HPDE6-E6E7 (cell line): ENCODE measurements around the gene COL5A1.

Experiments used
- DNase-seq: peaks from one replicate; pipeline ENCODE4 v3.0.0; 2011; ENCODE audit warnings: missing footprints; ENCODE audit errors: extremely low spot score

COL5A1 gene

DNA sequence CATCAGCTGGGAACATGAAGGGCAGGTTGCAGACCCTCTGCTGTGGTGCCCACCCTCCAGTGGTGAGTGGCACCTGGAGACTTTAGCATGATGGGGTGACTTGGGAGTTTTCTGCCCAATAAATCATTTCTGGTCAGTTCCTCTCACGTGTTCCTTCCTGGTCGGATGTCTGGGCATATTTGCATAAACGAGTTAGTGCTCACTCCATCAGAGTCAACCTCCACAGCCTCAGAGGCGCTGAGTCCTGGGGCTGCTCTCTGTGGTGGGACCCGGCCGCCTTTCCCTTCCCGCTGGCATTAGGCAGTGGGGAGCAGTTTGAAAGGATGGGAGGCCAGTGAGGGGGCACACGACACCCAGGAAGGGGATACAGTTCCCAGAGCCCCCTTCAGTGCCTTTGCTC, 125.0 kb downstream of the COL5A1 start:
- no peak for DNase-seq

DNA sequence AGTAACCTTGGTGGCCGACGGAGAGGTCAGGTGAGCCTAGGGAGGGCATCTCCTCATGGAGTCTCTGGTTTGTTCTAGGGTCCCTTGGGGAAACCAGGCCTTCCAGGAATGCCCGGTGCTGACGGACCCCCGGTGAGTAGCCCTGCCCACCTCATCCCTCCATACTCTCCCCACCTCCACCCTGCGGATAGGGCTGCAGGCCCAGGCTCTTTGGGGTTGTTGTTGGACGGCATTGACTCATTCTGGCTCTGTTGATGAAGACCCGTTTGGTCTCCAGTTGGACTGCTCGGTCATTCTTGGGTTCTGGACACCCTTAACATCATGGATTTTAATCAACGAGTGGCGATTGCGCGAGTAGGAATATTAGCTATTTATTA, 126.7 kb downstream of the COL5A1 start:
- no peak for DNase-seq

- no peak for DNase-seq
Measured at GRCh38 chr9:134768709-134769351, 127.2 kb downstream of the COL5A1 start.

DNA sequence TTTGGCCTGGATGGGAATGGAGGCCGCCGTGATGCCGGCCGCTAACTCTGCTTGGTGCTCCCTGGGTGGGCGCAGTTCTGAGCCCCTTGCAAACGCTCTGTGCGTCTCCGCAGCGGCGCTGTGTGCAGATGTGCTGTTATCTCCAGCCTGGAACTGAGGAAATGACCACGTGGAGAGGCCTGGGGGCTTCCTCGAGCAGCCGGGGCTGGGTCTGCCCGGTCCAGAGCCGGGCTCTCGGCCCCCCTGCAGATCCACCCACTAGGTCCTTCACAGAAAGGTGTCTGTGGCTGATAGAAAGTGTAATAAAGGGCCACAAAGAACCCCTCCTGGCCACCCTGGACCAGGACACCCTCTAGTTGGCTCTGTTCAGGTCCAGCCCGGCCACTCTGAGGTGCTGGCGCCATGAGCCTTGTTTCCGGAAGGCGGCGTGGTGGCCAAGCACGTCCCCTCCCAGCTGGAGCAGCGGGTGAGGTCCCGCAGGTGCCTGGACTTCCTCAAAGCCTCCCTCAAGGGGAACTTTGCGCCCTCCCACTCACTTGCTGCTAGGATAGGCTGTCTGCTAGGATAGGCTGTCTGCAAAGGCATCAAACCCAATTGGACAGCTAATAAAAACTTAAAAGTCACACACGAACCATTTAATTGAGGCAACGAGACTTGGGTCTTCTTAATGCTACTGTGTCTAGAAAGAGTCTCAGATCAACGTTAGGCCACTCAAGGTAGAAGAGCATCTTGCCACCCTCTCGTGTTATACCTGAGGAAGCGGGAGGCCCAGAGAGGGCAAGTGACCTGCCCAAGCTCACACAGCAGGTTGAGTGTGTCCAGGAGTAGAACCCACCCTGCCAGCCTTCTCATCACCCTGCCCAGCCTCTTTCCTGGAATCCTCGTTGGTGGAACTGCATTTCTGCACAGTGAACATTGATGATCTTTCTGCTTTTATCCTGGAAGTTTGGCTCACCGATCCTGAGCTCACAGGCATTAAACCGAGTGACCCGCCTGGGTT, 129.7 kb downstream of the COL5A1 start:
- DNase-seq: no peak

- DNase-seq: no peak
Measured at GRCh38 chr9:134772331-134772730, 130.7 kb downstream of the COL5A1 start.

DNA sequence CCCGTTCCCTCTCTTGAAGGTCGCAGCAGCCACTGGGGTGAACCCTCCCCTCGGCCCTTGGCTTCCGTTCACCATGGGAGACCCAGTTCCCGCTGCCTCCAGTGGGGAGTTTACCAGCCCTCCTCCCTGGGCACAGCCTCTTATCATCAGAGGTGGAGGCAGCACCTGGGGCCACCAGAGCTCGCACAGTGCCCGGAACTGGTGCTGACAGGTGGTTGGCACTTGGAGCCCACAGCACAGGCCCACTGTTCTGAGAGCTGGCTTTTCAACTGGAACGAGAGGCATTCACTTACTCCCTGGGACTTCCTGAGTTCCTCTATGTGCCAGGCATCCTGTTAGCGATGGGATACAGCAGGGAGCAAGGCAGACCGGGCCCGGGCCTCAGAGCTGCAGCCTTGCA, 132.2 kb downstream of the COL5A1 start:
- no peak for DNase-seq

DNA sequence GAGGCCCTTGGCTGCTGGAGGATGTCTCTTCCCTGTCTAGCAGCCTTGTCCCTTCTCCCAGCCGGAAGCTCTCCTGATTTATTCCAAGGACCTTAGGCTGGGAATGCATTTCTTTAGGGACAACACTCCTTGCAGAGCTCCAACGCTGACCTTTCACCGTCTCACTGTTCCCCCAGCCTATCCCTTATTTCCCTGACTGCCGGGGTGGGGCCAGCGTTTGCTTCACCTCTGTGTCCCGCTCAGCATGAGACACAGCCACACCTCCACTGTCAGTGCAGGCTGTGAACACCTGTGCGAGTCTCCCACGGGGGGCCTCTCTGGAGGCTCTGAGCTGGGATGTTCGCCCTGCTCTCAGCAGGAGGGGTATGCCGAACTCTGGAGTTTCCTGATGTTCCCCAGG, 132.8 kb downstream of the COL5A1 start:
- DNase-seq: no peak

DNA sequence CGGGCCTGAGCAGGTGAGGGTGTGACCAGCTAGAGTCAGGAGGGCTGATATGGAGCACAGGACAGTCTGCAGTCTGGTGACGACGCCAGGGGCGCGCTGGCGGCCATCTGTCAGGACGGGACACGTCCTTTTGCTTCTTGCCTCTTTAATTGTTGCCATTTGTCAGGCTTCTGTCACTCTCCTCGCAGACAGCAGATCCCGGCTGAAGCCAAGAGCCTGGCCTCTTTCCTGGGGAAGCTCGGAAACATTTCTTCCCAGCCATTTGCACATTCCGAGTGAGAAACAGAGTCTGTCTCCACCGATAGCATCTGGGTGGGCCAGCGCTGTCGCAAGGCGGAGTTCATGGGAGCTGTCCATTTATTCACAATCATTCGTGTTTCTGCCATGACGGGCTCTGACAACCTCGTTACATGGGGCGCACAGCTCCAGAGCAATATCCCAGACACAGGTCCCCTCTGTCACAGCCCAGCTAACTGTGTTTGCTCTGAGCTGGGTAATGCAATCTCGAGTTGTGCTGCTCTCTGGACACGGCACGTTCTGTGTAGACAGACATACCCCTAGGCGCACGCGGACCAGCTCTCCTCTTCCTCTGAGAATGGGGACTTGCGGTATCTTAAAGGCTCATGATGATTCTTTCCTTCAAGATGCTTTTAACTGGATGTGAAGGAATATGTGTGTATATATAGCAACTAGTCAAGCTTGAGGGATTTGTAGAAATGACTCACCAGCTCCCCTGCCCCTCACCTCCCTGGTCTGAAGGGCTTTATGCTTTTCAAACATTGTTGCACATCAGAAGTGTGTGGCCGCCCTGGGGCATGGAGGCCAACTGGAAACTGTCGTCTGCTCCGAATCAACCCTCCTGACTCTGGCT, 133.7 kb downstream of the COL5A1 start:
- no peak for DNase-seq

- no peak for DNase-seq
Measured at GRCh38 chr9:134776080-134776796, 134.6 kb downstream of the COL5A1 start.

DNA sequence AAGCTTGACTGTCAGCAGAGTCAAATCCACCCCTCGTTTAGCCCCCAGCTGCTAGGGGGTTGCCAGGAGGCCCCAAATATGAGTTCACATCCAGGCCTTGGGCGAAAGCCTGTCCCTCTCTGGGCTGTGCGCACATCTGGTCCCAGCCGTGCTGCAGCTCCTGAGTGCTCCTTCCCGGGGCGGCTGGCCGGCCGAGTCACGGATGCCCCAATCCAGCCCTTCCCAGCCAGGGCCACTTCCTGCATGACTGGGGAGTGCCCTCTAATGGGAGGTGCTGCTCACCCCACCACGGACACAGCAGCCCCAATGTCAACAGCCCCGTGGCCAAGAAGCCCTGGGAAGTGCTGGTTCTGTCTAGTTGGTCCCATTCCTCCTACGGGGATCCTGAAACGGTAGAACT, 135.6 kb downstream of the COL5A1 start:
- no peak for DNase-seq

- no peak for DNase-seq
Measured at GRCh38 chr9:134778156-134778555, 136.6 kb downstream of the COL5A1 start.

DNA sequence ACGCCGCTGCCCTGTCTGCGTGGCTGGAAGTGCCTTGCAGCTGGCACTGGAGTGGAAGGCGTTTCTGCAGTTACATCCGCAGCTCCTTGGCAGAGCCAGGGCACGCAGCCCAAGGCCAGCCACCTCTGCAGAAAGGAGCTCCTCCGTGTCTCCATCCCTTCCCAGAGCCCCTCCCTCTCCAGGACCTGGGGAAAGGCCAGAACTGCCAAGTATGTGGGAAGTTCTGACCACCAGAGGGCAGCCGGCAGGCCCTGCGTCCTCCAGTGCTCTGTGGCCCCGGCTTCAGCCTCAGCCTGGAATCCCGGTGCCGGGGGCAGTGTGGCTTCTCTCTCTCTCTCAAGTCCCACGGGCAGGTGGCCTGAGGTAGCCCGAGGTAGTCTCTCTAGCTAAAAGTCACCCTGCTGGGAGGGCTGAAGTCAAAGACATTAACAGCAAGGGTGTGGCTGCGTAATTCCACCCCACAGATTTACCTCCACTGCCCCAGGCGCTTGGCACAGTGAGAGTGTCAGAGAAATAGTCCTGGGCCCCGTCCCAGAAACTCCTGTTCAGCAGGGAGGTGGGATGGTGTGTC, 137.3 kb downstream of the COL5A1 start:
- no peak for DNase-seq

- no peak for DNase-seq
Measured at GRCh38 chr9:134779640-134780039, 138.0 kb downstream of the COL5A1 start.

- DNase-seq: no peak
Measured at GRCh38 chr9:134781591-134782302, 140.1 kb downstream of the COL5A1 start.

- DNase-seq: no peak
Measured at GRCh38 chr9:134782921-134783698, 141.5 kb downstream of the COL5A1 start.

- no peak for DNase-seq
Measured at GRCh38 chr9:134783699-134784039, 142.1 kb downstream of the COL5A1 start.

GRCh38 chr9:134784577-134785305, 143.1 kb downstream of the COL5A1 start:
- DNase-seq: no peak

DNA sequence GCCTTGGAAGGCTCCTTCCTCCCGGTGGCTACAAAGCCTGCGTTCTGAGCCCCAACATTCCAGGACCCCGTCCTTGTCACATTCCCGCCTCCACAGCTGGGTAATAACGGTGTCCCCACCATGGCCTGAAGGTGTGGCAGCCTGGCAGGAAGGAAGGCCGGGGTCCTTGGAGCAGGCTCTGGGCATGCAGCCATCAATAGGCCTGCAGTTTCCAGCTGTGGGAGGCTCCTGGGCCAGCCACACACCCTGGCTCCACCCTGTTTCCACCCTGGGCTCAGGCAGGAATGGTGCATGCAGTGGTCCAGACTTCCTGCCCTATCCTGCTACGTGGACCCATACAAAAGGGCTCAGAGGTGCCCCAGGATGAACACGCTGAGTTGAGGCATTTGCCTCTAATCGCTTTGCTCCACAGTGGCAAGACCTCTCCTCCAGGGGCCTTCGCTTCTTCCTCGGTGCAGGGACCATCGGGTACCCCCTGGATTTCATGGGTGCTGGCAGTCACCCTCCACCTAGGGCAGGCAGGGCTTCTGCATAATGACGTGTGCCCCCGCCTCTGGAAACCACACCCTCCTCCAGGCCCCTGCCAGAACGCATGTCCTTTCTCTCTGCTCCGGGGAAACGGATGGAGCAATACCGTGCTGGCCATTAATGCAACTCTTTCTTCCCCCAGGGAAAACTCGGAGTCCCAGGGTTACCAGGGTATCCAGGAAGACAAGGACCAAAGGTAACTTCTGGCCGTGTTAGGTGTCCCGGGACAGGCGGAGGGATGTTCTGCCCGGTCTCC, 143.9 kb downstream of the COL5A1 start:
- DNase-seq: no peak
